Adrenal gland (tissue), 12 donors: Measurements from ENCODE around the gene DOK4. TPM values are rescaled to one million over a fixed set of nuclear protein-coding genes. Genes with fewer than 3 reads are reported as not detected.

Experiments used
- DNase-seq, 7 donors: peaks; one replicate each; pipeline ENCODE4 v3.0.0-alpha.2; 2019 to 2020
- H3K27ac ChIP-seq, 5 donors: fragments of 200-600 bp; sonication (generic) in 4 of 5; 1 replicate in 3 of 5; 2 replicates in 2 of 5; pipeline versions ENCODE4 v1.5.1 to v1.8.0; 2016 to 2020; ENCODE audit warnings: mild to moderate bottlenecking in 1 of 5
- H3K27me3 ChIP-seq: fragments of 200-600 bp; 2 replicates; pipeline ENCODE4 v1.8.0; 2021
- H3K36me3 ChIP-seq, 2 donors: fragments of 200-600 bp; replicated peaks in 1 of 2; 1 replicate in 1 of 2; 2 replicates in 1 of 2; pipeline versions ENCODE4 v1.5.1 to v1.8.0; 2018 to 2022
- H3K4me1 ChIP-seq, 2 donors: fragments of 200-600 bp; replicated peaks in 1 of 2; 1 replicate in 1 of 2; 2 replicates in 1 of 2; pipeline versions ENCODE4 v1.5.1 to v1.8.0; 2018 to 2021
- H3K4me3 ChIP-seq, 4 donors: fragments of 200-600 bp; sonication (generic) in 3 of 4; one replicate each; pipeline ENCODE4 v1.5.1; 2016 to 2018
- H3K9me3 ChIP-seq, 3 donors: fragments of 200-600 bp; sonication (generic) in 1 of 3; replicated peaks in 1 of 3; 1 replicate in 2 of 3; 2 replicates in 1 of 3; pipeline versions ENCODE4 v1.5.1 to v1.8.0; 2016 to 2021
- CTCF ChIP-seq, 6 experiments: fragments of 450-650 bp in 4 of 6; fragments of 200-600 bp in 2 of 6; sonication (generic) in 1 of 6; IDR thresholded peaks; 1 replicate in 5 of 6; 2 replicates in 1 of 6; pipeline versions ENCODE4 v1.5.1 to v1.8.0; 2016 to 2021; ENCODE audit warnings: antibody characterized with exemption in 6 of 6, mild to moderate bottlenecking in 2 of 6, moderate library complexity in 1 of 6
- POLR2A ChIP-seq, 2 donors: fragments of 450-650 bp; IDR thresholded peaks; one replicate each; pipeline ENCODE4 v1.6.1; 2017; ENCODE audit warnings: antibody characterized with exemption in 2 of 2, mild to moderate bottlenecking in 2 of 2, moderate library complexity in 1 of 2
- WGBS, 4 donors: extraction: QIAGEN DNeasy Blood & Tissue Kit in 2 of 4; methylation state at CpG; one replicate each; pipeline versions ENCODE4 v1.1.5 to v1.1.7; 2013 to 2017; 5-methylcytosine and 5-hydroxymethylcytosine counted together
- intact Hi-C, 2 donors: fragments of 100-400 bp; cut with DNase I; formaldehyde crosslinking; loops; one replicate each; pipeline versions ENCODE4 v1.14.1 to v1.15.0; 2022 to 2023
- polyA plus RNA-seq, 3 donors: library from polyadenylated mRNA; stranded (reverse); fragments of 200-250 nt in 2 of 3; fragments of 350-450 nt in 1 of 3; fragmentation: Illumina TruSeq in 1 of 3; extraction: RNeasy Lipid Tissue Mini Kit (QIAGEN cat#74804) in 1 of 3; gene quantifications; one replicate each; pipeline ENCODE4 v1.2.3, GENCODE V29; 2013 to 2014
- total RNA-seq, 9 donors: library from RNA; depleted of rRNA in 4 of 9; stranded (reverse); fragments of >200 nt in 4 of 9; fragments of 120-200 nt in 1 of 9; fragmentation: NEBNext Ultra II Directional in 1 of 9; extraction: Animal tissue kit (Norgen Biotek cat#: 25700) in 1 of 9; gene quantifications; one replicate each; pipeline versions ENCODE4 v1.1.0 to v1.2.4, GENCODE V29; 2013 to 2023
- donor health status: healthy with polysubstance abuse.
- donor health status: Bipolar disorder and iron deficiency.
- donor health status: DM: yes; HTN: yes; CAD: no.
- donor health status: DM: no; HTN: no; CAD: no.
- donor health status: DM: no; HTN: no; CAD: no.
- donor health status: DM: yes; HTN: yes; CAD: no.

DOK4 gene
- total and polyA plus RNA-seq, 12 donors = 4.3 to 36.1 (median 18.7) TPM

- TF ChIP-seq CTCF (IDR thresholded peaks at IDR 0.05) = no peak
- TF ChIP-seq POLR2A (IDR thresholded peaks at IDR 0.05) = no peak
- Histone ChIP-seq H3K27ac (peak overlapping the region in 2 of 5 donors; percentile 34 to 78), H3K4me1 (peaks cover 4 to 27% of the 10 kb centered on the region in 2 donors), H3K27me3 (no peaks in the 10 kb centered on the region), H3K4me3 (peak overlapping the region in 1 of 4 donors; percentile 83), H3K9me3 (no peaks in the 10 kb centered on the region), H3K36me3 (no peaks in the 10 kb centered on the region)
- intact Hi-C loops = no loop called here
- peak in 1 of 7 donors; percentile 47 for DNase-seq
- 68 to 79% (median 77%) methylated on average over 8 of the region's 8 CpGs for WGBS, 4 donors
Observed at GRCh38 chr16:57486858-57487834, 853 bp upstream of the DOK4 start.

- Histone ChIP-seq H3K4me3 (peak overlapping the region in 2 of 4 donors; percentile 54 to 83), H3K27me3 (no peaks in the 10 kb centered on the region), H3K27ac (peak overlapping the region in 2 of 5 donors; percentile 74 to 78), H3K9me3 (no peaks in the 10 kb centered on the region), H3K36me3 (no peaks in the 10 kb centered on the region), H3K4me1 (peaks cover 4 to 34% of the 10 kb centered on the region in 2 donors)
- intact Hi-C loops = no loop called here
- TF ChIP-seq POLR2A (IDR thresholded peaks at IDR 0.05) (no peak), CTCF (IDR thresholded peaks at IDR 0.05) (no peak)
- WGBS, 4 donors = 24 to 66% (median 59%) methylated on average over 4 to 14 of the region's 14 CpGs
- DNase-seq = no peak
Observed at GRCh38 chr16:57485091-57485915, 990 bp downstream of the DOK4 start.

GRCh38 chr16:57484515-57485005 lies 1.7 kb downstream of the DOK4 start:
- no peak for TF ChIP-seq CTCF (IDR thresholded peaks at IDR 0.05)
- no peak for TF ChIP-seq POLR2A (IDR thresholded peaks at IDR 0.05)
- no peaks in the 10 kb centered on the region for H3K9me3 ChIP-seq
- H3K4me1 ChIP-seq = peaks cover 4 to 39% of the 10 kb centered on the region in 2 donors
- no peak for DNase-seq
- intact Hi-C loops = no loop called here
- no peak overlapping the region for H3K4me3 ChIP-seq
- 91 to 97% (median 95%) methylated on average over 7 to 8 of the region's 8 CpGs for WGBS, 4 donors
- H3K36me3 ChIP-seq = no peaks in the 10 kb centered on the region
- H3K27me3 ChIP-seq = no peaks in the 10 kb centered on the region
- peak overlapping the region in 1 of 5 donors; percentile 74 for H3K27ac ChIP-seq
